GM06990 (cell line): ENCODE results near the gene EPHA7.

ENCODE experiments used
- DNase-seq: peaks from one replicate; pipeline ENCODE4 v3.0.0-alpha.2; 2011; ENCODE audit not compliant: insufficient read length; ENCODE audit errors: extremely low read depth
- H3K27me3 ChIP-seq: replicated peaks from 2 replicates; pipeline ENCODE4 v1.6.0; 2011; ENCODE audit warnings: low read length; ENCODE audit not compliant: control insufficient read depth, insufficient read depth
- H3K36me3 ChIP-seq: 2 replicates; pipeline ENCODE4 v1.5.1; 2011; ENCODE audit warnings: low read length; ENCODE audit not compliant: control insufficient read depth, insufficient read depth
- H3K4me3 ChIP-seq: replicated peaks from 2 replicates; pipeline ENCODE4 v1.5.1; 2011; ENCODE audit warnings: low read depth, mild to moderate bottlenecking, control low read depth, low read length
- TF ChIP-seq, protein P1 (sequence below): IDR thresholded peaks from 2 replicates; pipeline ENCODE4 v1.5.1; 2011; ENCODE audit warnings: low read length, control low read depth, mild to moderate bottlenecking, inconsistent platforms; ENCODE audit not compliant: insufficient read depth, poor library complexity, severe bottlenecking

EPHA7 gene

DNA sequence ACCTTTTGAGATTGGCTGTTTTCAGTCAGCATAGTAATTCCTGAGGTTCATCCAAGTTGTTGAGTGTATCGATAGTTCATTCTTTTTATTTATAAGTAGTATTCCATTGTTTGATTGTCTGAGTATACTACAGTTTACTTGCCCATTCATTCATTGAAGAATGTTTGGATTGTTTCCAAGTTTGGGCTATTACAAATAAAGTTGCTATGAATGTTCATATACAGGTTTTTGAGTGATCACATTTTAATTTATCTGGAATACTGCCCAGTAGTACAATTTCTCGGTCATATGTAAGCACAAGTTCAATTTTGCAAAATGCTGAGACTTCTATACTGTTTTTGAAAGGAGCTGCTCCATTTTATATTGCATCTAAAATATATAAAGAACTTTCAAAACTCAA lies 14.2 kb upstream of the EPHA7 start:
- TF ChIP-seq, protein P1, sequence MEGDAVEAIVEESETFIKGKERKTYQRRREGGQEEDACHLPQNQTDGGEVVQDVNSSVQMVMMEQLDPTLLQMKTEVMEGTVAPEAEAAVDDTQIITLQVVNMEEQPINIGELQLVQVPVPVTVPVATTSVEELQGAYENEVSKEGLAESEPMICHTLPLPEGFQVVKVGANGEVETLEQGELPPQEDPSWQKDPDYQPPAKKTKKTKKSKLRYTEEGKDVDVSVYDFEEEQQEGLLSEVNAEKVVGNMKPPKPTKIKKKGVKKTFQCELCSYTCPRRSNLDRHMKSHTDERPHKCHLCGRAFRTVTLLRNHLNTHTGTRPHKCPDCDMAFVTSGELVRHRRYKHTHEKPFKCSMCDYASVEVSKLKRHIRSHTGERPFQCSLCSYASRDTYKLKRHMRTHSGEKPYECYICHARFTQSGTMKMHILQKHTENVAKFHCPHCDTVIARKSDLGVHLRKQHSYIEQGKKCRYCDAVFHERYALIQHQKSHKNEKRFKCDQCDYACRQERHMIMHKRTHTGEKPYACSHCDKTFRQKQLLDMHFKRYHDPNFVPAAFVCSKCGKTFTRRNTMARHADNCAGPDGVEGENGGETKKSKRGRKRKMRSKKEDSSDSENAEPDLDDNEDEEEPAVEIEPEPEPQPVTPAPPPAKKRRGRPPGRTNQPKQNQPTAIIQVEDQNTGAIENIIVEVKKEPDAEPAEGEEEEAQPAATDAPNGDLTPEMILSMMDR: no peak
- H3K4me3 ChIP-seq: no peak overlapping the region

DNA sequence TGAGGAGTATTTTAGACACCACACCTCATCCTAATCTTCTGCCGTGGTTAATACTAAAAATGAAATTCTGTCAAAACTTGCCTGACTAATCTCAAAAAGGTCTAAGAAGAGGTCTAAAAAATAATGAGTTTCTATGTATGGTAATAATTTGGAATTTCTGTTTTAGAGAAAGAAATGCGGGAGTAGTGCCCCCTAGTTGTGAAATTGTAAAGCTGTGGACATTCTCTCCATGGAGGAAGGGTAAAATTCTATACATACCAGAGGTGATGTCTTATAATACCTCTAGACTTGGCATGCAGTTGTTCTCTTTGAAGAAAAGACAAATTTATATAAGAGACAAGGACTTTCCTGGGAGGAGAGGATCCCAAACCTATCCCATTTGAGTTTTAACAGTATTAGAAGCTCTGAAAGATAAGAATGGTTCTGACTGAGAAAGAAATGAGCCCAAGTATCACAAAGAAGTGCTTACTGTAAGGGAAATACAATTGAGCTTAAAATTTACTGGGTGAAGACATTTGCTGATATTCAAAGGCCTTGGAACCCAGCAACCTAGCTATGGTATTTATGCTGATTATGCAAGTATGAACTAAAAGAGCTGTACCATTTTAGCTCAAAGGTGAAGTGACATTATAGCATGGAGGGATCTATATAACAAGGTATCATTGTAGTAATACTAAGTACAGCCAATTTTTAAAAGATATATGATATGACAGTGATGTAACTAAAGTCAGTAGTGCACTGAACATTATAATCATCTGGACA lies 5.1 kb upstream of the EPHA7 start:
- no peak for DNase-seq
- H3K27me3 ChIP-seq: no peaks in the 10 kb centered on the region
- no peaks in the 10 kb centered on the region for H3K36me3 ChIP-seq
- TF ChIP-seq, protein P1: peak; percentile 18
- no peak overlapping the region for H3K4me3 ChIP-seq

More for the DNA sequence above, 14.2 kb upstream of the EPHA7 start:
- H3K27me3 ChIP-seq: no peaks in the 10 kb centered on the region
- no peaks in the 10 kb centered on the region for H3K36me3 ChIP-seq
- no peak for DNase-seq

DNA sequence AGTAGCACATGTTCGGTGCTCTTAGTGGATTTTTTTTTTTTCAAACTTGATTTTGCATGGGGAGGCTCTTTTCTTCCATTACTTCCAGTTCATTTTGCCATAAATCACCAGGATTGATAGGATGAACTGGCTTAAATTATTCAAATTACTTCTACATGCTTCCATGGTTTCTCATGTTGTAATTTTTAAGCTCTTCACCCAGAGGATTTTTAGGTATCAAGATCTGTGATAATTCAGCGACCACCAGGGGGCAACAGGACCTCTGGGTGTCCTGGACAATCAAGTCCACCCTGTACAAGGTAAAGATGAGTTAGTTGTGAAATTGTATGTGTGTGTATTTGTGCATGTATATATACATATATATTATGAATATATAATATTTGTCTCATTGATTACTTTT lies 4.2 kb upstream of the EPHA7 start:
- no peak for DNase-seq
- H3K4me3 ChIP-seq: no peak overlapping the region
- H3K27me3 ChIP-seq: no peaks in the 10 kb centered on the region
- H3K36me3 ChIP-seq: no peaks in the 10 kb centered on the region
- TF ChIP-seq, protein P1: peak; percentile 48

DNA sequence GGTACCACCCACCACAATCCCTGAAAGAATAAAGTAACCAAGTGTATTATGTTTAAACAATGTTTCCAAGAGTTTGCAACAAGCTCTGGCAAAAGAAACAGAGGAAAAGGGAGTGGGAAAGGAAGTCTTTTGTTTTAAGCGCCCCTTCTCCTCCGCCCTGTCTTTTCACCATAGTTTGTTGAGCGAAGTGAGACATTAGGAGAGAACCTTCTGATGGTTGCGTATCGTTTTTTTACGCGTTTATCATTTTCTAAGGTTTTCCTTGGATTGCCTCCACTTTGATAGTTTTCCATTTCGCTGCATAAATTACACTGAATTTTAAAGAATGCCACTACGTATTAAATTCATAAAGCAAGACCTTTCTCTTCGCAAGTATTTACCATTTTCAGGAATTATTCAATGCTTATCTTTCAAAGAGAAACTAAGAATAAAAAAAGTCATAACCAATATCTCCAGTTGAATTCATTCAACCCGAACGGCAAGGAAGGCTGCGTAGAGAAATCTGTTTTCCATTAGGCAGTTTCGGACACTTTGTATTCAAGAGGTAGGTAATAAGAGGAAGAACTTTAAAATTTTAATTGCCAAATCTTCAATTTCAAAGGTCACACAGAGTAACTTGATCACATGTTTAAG lies 920 bp upstream of the EPHA7 start:
- no peak for DNase-seq
- TF ChIP-seq, protein P1: no peak
- Histone ChIP-seq H3K36me3 (no peaks in the 10 kb centered on the region), H3K27me3 (no peaks in the 10 kb centered on the region), H3K4me3 (no peak overlapping the region)

DNA sequence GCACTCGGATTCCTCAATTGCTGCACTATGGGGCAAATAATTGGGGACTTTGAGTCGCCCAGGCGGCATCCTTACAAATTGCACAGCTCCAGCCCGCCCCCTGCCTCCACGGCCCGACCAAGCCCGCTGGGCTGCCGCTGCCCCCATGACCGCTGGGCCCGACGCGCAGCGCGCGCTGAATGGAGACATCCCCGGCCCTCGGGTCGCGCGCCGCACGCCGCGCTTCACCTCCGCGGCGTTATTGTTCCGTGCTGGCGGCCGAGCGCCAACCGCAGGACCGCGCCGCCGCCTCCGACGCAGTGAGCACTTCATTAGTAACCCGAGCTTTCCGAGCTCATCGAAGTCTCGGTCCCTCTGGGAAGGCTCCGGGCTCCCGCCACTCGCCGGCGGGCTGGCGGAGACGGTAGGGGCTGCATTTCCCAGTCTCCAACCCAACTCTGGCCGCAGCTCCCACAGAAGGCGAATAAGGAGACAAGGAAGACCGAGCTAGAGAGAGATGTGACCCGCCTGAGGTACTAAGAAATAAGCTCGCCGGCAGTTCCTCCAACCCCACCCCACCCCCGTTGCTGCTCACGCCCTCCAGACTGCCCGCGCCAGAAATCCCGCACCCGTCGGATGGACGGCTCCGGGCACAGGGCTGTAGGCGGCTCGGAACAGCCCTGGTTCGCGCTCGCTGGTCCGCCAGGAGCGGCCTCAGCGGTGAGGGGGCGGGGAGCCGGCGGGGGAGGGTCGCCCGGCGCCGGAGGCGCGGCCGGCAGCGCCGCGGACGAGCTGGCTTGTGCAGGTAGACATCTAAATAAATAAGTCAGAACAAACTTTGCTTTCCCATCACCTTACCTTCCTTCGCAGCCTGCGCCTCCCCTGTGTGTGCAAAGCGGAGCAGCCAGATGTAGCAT lies 703 bp downstream of the EPHA7 start:
- Histone ChIP-seq H3K27me3 (no peaks in the 10 kb centered on the region), H3K4me3 (no peak overlapping the region), H3K36me3 (no peaks in the 10 kb centered on the region)
- TF ChIP-seq, protein P1: no peak
- DNase-seq: no peak
